ENCODE measurements around the gene DDOST. TPM values are rescaled to one million over a fixed set of nuclear protein-coding genes. Genes with fewer than 3 reads are reported as not detected.
A peak's percentile ranks its signal among the peaks of the same experiment; 100 is the strongest.

DDOST gene
- total RNA-seq, 5 donors from 2014 or later (not counting 1 experiment from before 2014, with no cell fraction given), result 106 to 145 (median 124) TPM

- Mint-ChIP-seq H3K4me3 (no peak overlapping the region), H3K27ac (no peak overlapping the region), H3K4me1 (no peaks in the 10 kb centered on the region), H3K36me3 (no peaks in the 10 kb centered on the region), H3K9me3 (no peaks in the 10 kb centered on the region), H3K27me3 (peaks cover 4 to 12% of the 10 kb centered on the region in 2 donors)
- DNase-seq, result no peak
- no peak for ATAC-seq (replicated peaks in 1 of 4)
- H3K9me3 ChIP-seq, result no peaks in the 10 kb centered on the region
- H3K36me3 ChIP-seq (ENCODE audit: control insufficient read depth in 2 of 2, extremely low read depth in 1 of 2, insufficient read depth in 1 of 2, low read length in 1 of 2), result no peaks in the 10 kb centered on the region
- WGBS (ENCODE audit: insufficient coverage), result 89% methylated on average over 17 of the region's 21 CpGs
- peaks cover 0 to 5% of the 10 kb centered on the region in 2 experiments for H3K4me1 ChIP-seq (ENCODE audit: control insufficient read depth in 1 of 2, extremely low read depth in 1 of 2, insufficient read depth in 2 of 2, low read length in 2 of 2)
- POLR2A ChIA-PET, result no interaction called here
- CTCF ChIA-PET, result no interaction called here
- H3K27me3 ChIP-seq (replicated peaks in 1 of 2; ENCODE audit: control insufficient read depth in 2 of 2, extremely low read depth in 1 of 2, insufficient read depth in 2 of 2, low read length in 1 of 2), result peaks cover 0 to 22% of the 10 kb centered on the region in 2 experiments
- H3K27ac ChIP-seq (ENCODE audit: low read length), result no peak overlapping the region
- no peak overlapping the region for H3K4me3 ChIP-seq (ENCODE audit: control insufficient read depth in 1 of 2, extremely low read depth in 1 of 2, low read length in 1 of 2)
Measured at GRCh38 chr1:20685099-20685662, 24.0 kb upstream of the DDOST start.

GRCh38 chr1:20684651-20685050, 23.5 kb upstream of the DDOST start:
- no peak overlapping the region for H3K4me3 Mint-ChIP-seq
- H3K9me3 Mint-ChIP-seq, result no peaks in the 10 kb centered on the region
- no peak overlapping the region for H3K27ac Mint-ChIP-seq
- no peak overlapping the region for H3K4me3 ChIP-seq (ENCODE audit: control insufficient read depth in 1 of 2, extremely low read depth in 1 of 2, low read length in 1 of 2)
- H3K27me3 ChIP-seq (replicated peaks in 1 of 2; ENCODE audit: control insufficient read depth in 2 of 2, extremely low read depth in 1 of 2, insufficient read depth in 2 of 2, low read length in 1 of 2), result peaks cover 0 to 22% of the 10 kb centered on the region in 2 experiments
- H3K27me3 Mint-ChIP-seq, result peaks cover 6 to 15% of the 10 kb centered on the region in 2 donors
- ChIA-PET CTCF (no interaction called here), POLR2A (no interaction called here)
- H3K36me3 ChIP-seq (ENCODE audit: control insufficient read depth in 2 of 2, extremely low read depth in 1 of 2, insufficient read depth in 1 of 2, low read length in 1 of 2), result no peaks in the 10 kb centered on the region
- no peak overlapping the region for H3K27ac ChIP-seq (ENCODE audit: low read length)
- peaks cover 0 to 5% of the 10 kb centered on the region in 2 experiments for H3K4me1 ChIP-seq (ENCODE audit: control insufficient read depth in 1 of 2, extremely low read depth in 1 of 2, insufficient read depth in 2 of 2, low read length in 2 of 2)
- H3K9me3 ChIP-seq, result no peaks in the 10 kb centered on the region
- WGBS (ENCODE audit: insufficient coverage), result 88% methylated on average over 8 of the region's 14 CpGs
- ATAC-seq (replicated peaks in 1 of 4) (no peak), DNase-seq (no peak)
- H3K36me3 Mint-ChIP-seq, result no peaks in the 10 kb centered on the region
- no peaks in the 10 kb centered on the region for H3K4me1 Mint-ChIP-seq

GRCh38 chr1:20684050-20684620, 23.0 kb upstream of the DDOST start:
- 81% methylated on average over 13 of the region's 13 CpGs for WGBS (ENCODE audit: insufficient coverage)
- Mint-ChIP-seq H3K9me3 (no peaks in the 10 kb centered on the region), H3K27ac (no peak overlapping the region), H3K4me3 (no peak overlapping the region), H3K36me3 (no peaks in the 10 kb centered on the region), H3K4me1 (no peaks in the 10 kb centered on the region), H3K27me3 (peaks cover 6 to 15% of the 10 kb centered on the region in 2 donors)
- peaks cover 0 to 5% of the 10 kb centered on the region in 2 experiments for H3K4me1 ChIP-seq (ENCODE audit: control insufficient read depth in 1 of 2, extremely low read depth in 1 of 2, insufficient read depth in 2 of 2, low read length in 2 of 2)
- H3K4me3 ChIP-seq (ENCODE audit: control insufficient read depth in 1 of 2, extremely low read depth in 1 of 2, low read length in 1 of 2), result no peak overlapping the region
- DNase-seq (no peak), ATAC-seq (replicated peaks in 1 of 4) (no peak)
- no peaks in the 10 kb centered on the region for H3K9me3 ChIP-seq
- ChIA-PET POLR2A (no interaction called here), CTCF (no interaction called here)
- H3K27ac ChIP-seq (ENCODE audit: low read length), result no peak overlapping the region
- no peaks in the 10 kb centered on the region for H3K36me3 ChIP-seq (ENCODE audit: control insufficient read depth in 2 of 2, extremely low read depth in 1 of 2, insufficient read depth in 1 of 2, low read length in 1 of 2)
- peaks cover 0 to 22% of the 10 kb centered on the region in 2 experiments for H3K27me3 ChIP-seq (replicated peaks in 1 of 2; ENCODE audit: control insufficient read depth in 2 of 2, extremely low read depth in 1 of 2, insufficient read depth in 2 of 2, low read length in 1 of 2)

GRCh38 chr1:20683614-20684013, 22.4 kb upstream of the DDOST start:
- ChIA-PET CTCF (no interaction called here), POLR2A (no interaction called here)
- Histone ChIP-seq H3K9me3 (no peaks in the 10 kb centered on the region), H3K4me3 (ENCODE audit: control insufficient read depth in 1 of 2, extremely low read depth in 1 of 2, low read length in 1 of 2) (no peak overlapping the region), H3K4me1 (ENCODE audit: control insufficient read depth in 1 of 2, extremely low read depth in 1 of 2, insufficient read depth in 2 of 2, low read length in 2 of 2) (peaks cover 0 to 5% of the 10 kb centered on the region in 2 experiments), H3K27me3 (replicated peaks in 1 of 2; ENCODE audit: control insufficient read depth in 2 of 2, extremely low read depth in 1 of 2, insufficient read depth in 2 of 2, low read length in 1 of 2) (peaks cover 0 to 24% of the 10 kb centered on the region in 2 experiments), H3K36me3 (ENCODE audit: control insufficient read depth in 2 of 2, extremely low read depth in 1 of 2, insufficient read depth in 1 of 2, low read length in 1 of 2) (no peaks in the 10 kb centered on the region), H3K27ac (ENCODE audit: low read length) (no peak overlapping the region)
- ATAC-seq (replicated peaks in 1 of 4), result no peak
- no peaks in the 10 kb centered on the region for H3K36me3 Mint-ChIP-seq
- no peak overlapping the region for H3K27ac Mint-ChIP-seq
- 91% methylated on average over 5 of the region's 10 CpGs for WGBS (ENCODE audit: insufficient coverage)
- no peaks in the 10 kb centered on the region for H3K9me3 Mint-ChIP-seq
- H3K27me3 Mint-ChIP-seq, result peaks cover 6 to 16% of the 10 kb centered on the region in 2 donors
- DNase-seq, result no peak
- no peak overlapping the region for H3K4me3 Mint-ChIP-seq
- H3K4me1 Mint-ChIP-seq, result peaks cover 3% of the 10 kb centered on the region in 3 donors

- peaks cover 0 to 3% (median 0%) of the 10 kb centered on the region in 3 donors for H3K9me3 Mint-ChIP-seq
- H3K9me3 ChIP-seq, result no peaks in the 10 kb centered on the region
- ChIA-PET CTCF (interaction anchor here in 1 of 2 donors (0.5 kb wide), 1 partner anchor 724 kb away, joined by 3 read pairs; no protein-coding TSS in a partner anchor), POLR2A (no interaction called here)
- H3K4me3 Mint-ChIP-seq, result no peak overlapping the region
- H3K27ac ChIP-seq (ENCODE audit: low read length), result no peak overlapping the region
- ATAC-seq (replicated peaks in 1 of 4) (no peak), DNase-seq (peak in 1 of 35 experiments; percentile 8)
- 35% methylated on average over 24 of the region's 24 CpGs for WGBS (ENCODE audit: insufficient coverage)
- no peaks in the 10 kb centered on the region for H3K36me3 ChIP-seq (ENCODE audit: control insufficient read depth in 2 of 2, extremely low read depth in 1 of 2, insufficient read depth in 1 of 2, low read length in 1 of 2)
- no peaks in the 10 kb centered on the region for H3K36me3 Mint-ChIP-seq
- no peak overlapping the region for H3K4me3 ChIP-seq (ENCODE audit: control insufficient read depth in 1 of 2, extremely low read depth in 1 of 2, low read length in 1 of 2)
- H3K27ac Mint-ChIP-seq, result no peak overlapping the region
- H3K27me3 Mint-ChIP-seq, result peaks cover 6 to 18% of the 10 kb centered on the region in 2 donors
- H3K27me3 ChIP-seq (replicated peaks in 1 of 2; ENCODE audit: control insufficient read depth in 2 of 2, extremely low read depth in 1 of 2, insufficient read depth in 2 of 2, low read length in 1 of 2), result peaks cover 0 to 24% of the 10 kb centered on the region in 2 experiments
- peaks cover 0 to 5% of the 10 kb centered on the region in 2 experiments for H3K4me1 ChIP-seq (ENCODE audit: control insufficient read depth in 1 of 2, extremely low read depth in 1 of 2, insufficient read depth in 2 of 2, low read length in 2 of 2)
- peaks cover 6 to 8% (median 7%) of the 10 kb centered on the region in 3 donors for H3K4me1 Mint-ChIP-seq
Measured at GRCh38 chr1:20682571-20683236, 21.5 kb upstream of the DDOST start.

GRCh38 chr1:20681999-20682398, 20.8 kb upstream of the DDOST start:
- ATAC-seq (replicated peaks in 1 of 4) (no peak), DNase-seq (no peak)
- peaks cover 0 to 4% (median 0%) of the 10 kb centered on the region in 3 donors for H3K9me3 Mint-ChIP-seq
- Histone ChIP-seq H3K4me1 (ENCODE audit: control insufficient read depth in 1 of 2, extremely low read depth in 1 of 2, insufficient read depth in 2 of 2, low read length in 2 of 2) (peaks cover 0 to 5% of the 10 kb centered on the region in 2 experiments), H3K27ac (ENCODE audit: low read length) (no peak overlapping the region), H3K9me3 (no peaks in the 10 kb centered on the region), H3K36me3 (ENCODE audit: control insufficient read depth in 2 of 2, extremely low read depth in 1 of 2, insufficient read depth in 1 of 2, low read length in 1 of 2) (no peaks in the 10 kb centered on the region), H3K27me3 (replicated peaks in 1 of 2; ENCODE audit: control insufficient read depth in 2 of 2, extremely low read depth in 1 of 2, insufficient read depth in 2 of 2, low read length in 1 of 2) (peaks cover 0 to 19% of the 10 kb centered on the region in 2 experiments), H3K4me3 (ENCODE audit: control insufficient read depth in 1 of 2, extremely low read depth in 1 of 2, low read length in 1 of 2) (no peak overlapping the region)
- no peak overlapping the region for H3K27ac Mint-ChIP-seq
- POLR2A ChIA-PET, result no interaction called here
- peaks cover 6 to 21% of the 10 kb centered on the region in 2 donors for H3K27me3 Mint-ChIP-seq
- H3K4me1 Mint-ChIP-seq, result peaks cover 6 to 9% (median 8%) of the 10 kb centered on the region in 3 donors
- H3K4me3 Mint-ChIP-seq, result no peak overlapping the region
- CTCF ChIA-PET, result interaction anchor here in 1 of 2 donors (0.5 kb wide), 2 partner anchors 11 to 725 kb away, joined by 3 to 9 read pairs; no protein-coding TSS in a partner anchor
- WGBS (ENCODE audit: insufficient coverage), result 91% methylated on average over 8 of the region's 9 CpGs
- H3K36me3 Mint-ChIP-seq, result no peaks in the 10 kb centered on the region
